Measurements from ENCODE around the gene KIFBP. TPM values are rescaled to one million over a fixed set of nuclear protein-coding genes. Genes with fewer than 3 reads are reported as not detected.

The KIFBP gene
- total RNA-seq, 1 experiment from 2014 or later = 26.9 TPM

DNA sequence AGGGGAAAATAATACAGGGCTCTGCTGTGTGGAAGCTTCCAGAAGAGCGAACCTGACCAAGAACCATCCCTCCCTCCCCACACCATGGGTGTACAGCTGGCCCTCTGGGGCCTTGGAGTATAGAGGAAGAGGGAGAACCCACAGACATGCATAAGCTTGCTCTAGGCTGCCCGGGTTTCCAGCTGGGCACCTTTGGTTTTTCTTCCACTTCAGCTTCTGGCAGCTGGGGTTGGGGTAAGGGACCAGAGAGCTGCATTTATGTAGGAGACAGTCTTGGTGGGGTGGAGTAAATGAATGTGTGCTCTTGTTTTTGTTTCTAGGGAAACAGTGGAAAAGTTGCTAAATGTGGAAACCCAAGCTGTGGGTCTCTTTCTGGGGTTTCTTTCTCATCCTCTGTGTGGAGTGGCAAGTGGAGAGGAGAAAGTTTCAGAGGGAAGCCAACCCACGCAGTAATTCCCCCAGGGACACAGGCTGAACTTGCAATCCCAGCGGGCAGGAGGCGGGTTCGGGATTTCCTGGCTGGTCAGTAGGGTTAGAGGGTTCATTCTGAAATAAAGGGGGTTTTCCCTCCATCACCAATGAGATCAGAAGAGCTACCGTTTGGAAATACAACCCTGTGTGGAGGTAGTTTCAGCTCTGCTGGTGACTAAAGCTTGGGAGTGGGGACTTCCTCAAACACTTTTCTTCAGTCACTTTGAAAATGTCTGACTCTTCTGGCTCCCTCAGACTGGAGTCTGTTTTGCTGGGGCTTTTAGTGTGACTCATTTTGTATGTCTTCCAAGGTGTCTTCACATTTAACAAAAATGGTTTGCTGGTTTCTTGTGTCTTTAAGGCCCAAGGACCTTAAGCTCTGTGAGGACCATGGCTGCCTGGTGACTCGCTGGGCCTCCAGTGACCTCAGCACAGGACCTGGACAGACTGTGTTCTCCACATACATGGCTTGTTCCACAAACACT is 77.1 kb downstream of the KIFBP start:
- DNase-seq (ENCODE audit: low read depth, low spot score) (no peak), ATAC-seq (no peak)
- no TSS peak for BruUV-seq (replicated peaks)
- H3K4me2 ChIP-seq (ENCODE audit: low read length) = no peak overlapping the region
- no peaks in the 10 kb centered on the region for H3K79me2 ChIP-seq (ENCODE audit: insufficient read depth, low read length)
- no peaks in the 10 kb centered on the region for H3K36me3 ChIP-seq (ENCODE audit: control insufficient read depth in 1 of 2, insufficient read depth in 2 of 2, low read length in 2 of 2)
- no peak overlapping the region for H3K4me3 ChIP-seq (replicated peaks in 1 of 2; ENCODE audit: low read depth in 1 of 2, low read length in 2 of 2)
- intact Hi-C loops (cut with micrococcal nuclease) = no loop called here
- H3K9me2 ChIP-seq (ENCODE audit: insufficient read depth) = no peaks in the 10 kb centered on the region
- no peaks in the 10 kb centered on the region for H4K20me1 ChIP-seq (ENCODE audit: insufficient read depth)
- H3K9ac ChIP-seq (ENCODE audit: low read length) = no peak overlapping the region
- no peaks in the 10 kb centered on the region for H3K27me3 ChIP-seq (ENCODE audit: insufficient read depth, low read length)
- TF ChIP-seq SRF (IDR thresholded peaks at IDR 0.05; ENCODE audit: low read depth) (no peak), POLR2A (IDR thresholded peaks at IDR 0.05; ENCODE audit: borderline replicate concordance, extremely low read depth, insufficient read depth, insufficient read length) (no peak), POLR2AphosphoS5 (IDR thresholded peaks at IDR 0.05; ENCODE audit: low read depth, low read length) (no peak), JUND (IDR thresholded peaks at IDR 0.05) (no peak), CBX3 (IDR thresholded peaks at IDR 0.05; ENCODE audit: low read depth) (no peak), SP1 (IDR thresholded peaks at IDR 0.05; ENCODE audit: low read depth) (no peak), EZH2phosphoT487 (IDR thresholded peaks at IDR 0.05; ENCODE audit: borderline replicate concordance) (no peak), EGR1 (IDR thresholded peaks at IDR 0.05; ENCODE audit: low read depth) (no peak), YY1 (IDR thresholded peaks at IDR 0.05; ENCODE audit: extremely low read depth, insufficient replicate concordance, low read depth, low read length) (no peak), EZH2 (IDR thresholded peaks at IDR 0.05) (no peak), ELF1 (IDR thresholded peaks at IDR 0.05; ENCODE audit: borderline replicate concordance, low read depth) (no peak), FOSL1 (IDR thresholded peaks at IDR 0.05; ENCODE audit: low read depth) (no peak), ZNF274 (IDR thresholded peaks at IDR 0.05; ENCODE audit: low read depth, low read length) (no peak), RAD21 (IDR thresholded peaks at IDR 0.05; ENCODE audit: low read depth) (no peak), CEBPB (IDR thresholded peaks at IDR 0.05; ENCODE audit: low read depth) (no peak), TCF7L2 (IDR thresholded peaks at IDR 0.05; ENCODE audit: borderline replicate concordance, extremely low read depth, insufficient read depth, insufficient read length) (no peak)
- TF ChIP-seq, protein P1, sequence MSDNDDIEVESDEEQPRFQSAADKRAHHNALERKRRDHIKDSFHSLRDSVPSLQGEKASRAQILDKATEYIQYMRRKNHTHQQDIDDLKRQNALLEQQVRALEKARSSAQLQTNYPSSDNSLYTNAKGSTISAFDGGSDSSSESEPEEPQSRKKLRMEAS (IDR thresholded peaks at IDR 0.05) = no peak
- TF ChIP-seq, protein P2, sequence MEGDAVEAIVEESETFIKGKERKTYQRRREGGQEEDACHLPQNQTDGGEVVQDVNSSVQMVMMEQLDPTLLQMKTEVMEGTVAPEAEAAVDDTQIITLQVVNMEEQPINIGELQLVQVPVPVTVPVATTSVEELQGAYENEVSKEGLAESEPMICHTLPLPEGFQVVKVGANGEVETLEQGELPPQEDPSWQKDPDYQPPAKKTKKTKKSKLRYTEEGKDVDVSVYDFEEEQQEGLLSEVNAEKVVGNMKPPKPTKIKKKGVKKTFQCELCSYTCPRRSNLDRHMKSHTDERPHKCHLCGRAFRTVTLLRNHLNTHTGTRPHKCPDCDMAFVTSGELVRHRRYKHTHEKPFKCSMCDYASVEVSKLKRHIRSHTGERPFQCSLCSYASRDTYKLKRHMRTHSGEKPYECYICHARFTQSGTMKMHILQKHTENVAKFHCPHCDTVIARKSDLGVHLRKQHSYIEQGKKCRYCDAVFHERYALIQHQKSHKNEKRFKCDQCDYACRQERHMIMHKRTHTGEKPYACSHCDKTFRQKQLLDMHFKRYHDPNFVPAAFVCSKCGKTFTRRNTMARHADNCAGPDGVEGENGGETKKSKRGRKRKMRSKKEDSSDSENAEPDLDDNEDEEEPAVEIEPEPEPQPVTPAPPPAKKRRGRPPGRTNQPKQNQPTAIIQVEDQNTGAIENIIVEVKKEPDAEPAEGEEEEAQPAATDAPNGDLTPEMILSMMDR (IDR thresholded peaks at IDR 0.05 in 2 of 3, conservative IDR thresholded peaks at IDR 0.05 in 1 of 3; ENCODE audit: borderline replicate concordance in 1 of 3, insufficient read depth in 1 of 3, low read depth in 2 of 3, low read length in 2 of 3) = no peak
- TF ChIP-seq, protein P3, sequence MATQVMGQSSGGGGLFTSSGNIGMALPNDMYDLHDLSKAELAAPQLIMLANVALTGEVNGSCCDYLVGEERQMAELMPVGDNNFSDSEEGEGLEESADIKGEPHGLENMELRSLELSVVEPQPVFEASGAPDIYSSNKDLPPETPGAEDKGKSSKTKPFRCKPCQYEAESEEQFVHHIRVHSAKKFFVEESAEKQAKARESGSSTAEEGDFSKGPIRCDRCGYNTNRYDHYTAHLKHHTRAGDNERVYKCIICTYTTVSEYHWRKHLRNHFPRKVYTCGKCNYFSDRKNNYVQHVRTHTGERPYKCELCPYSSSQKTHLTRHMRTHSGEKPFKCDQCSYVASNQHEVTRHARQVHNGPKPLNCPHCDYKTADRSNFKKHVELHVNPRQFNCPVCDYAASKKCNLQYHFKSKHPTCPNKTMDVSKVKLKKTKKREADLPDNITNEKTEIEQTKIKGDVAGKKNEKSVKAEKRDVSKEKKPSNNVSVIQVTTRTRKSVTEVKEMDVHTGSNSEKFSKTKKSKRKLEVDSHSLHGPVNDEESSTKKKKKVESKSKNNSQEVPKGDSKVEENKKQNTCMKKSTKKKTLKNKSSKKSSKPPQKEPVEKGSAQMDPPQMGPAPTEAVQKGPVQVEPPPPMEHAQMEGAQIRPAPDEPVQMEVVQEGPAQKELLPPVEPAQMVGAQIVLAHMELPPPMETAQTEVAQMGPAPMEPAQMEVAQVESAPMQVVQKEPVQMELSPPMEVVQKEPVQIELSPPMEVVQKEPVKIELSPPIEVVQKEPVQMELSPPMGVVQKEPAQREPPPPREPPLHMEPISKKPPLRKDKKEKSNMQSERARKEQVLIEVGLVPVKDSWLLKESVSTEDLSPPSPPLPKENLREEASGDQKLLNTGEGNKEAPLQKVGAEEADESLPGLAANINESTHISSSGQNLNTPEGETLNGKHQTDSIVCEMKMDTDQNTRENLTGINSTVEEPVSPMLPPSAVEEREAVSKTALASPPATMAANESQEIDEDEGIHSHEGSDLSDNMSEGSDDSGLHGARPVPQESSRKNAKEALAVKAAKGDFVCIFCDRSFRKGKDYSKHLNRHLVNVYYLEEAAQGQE (IDR thresholded peaks at IDR 0.05; ENCODE audit: low read depth) = no peak
- TF ChIP-seq, protein P4, sequence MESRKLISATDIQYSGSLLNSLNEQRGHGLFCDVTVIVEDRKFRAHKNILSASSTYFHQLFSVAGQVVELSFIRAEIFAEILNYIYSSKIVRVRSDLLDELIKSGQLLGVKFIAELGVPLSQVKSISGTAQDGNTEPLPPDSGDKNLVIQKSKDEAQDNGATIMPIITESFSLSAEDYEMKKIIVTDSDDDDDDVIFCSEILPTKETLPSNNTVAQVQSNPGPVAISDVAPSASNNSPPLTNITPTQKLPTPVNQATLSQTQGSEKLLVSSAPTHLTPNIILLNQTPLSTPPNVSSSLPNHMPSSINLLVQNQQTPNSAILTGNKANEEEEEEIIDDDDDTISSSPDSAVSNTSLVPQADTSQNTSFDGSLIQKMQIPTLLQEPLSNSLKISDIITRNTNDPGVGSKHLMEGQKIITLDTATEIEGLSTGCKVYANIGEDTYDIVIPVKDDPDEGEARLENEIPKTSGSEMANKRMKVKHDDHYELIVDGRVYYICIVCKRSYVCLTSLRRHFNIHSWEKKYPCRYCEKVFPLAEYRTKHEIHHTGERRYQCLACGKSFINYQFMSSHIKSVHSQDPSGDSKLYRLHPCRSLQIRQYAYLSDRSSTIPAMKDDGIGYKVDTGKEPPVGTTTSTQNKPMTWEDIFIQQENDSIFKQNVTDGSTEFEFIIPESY (IDR thresholded peaks at IDR 0.05; ENCODE audit: extremely low read depth, insufficient replicate concordance, low read length) = no peak
- ChIA-PET RAD21 (ENCODE audit: low non-redundant PET in 1 of 2, low total read pairs in 2 of 2, uncharacterized antibody in 2 of 2, unreplicated experiment in 2 of 2) (no interaction called here), POLR2A (no interaction called here), CTCF (no interaction called here)
- no peak overlapping the region for H3K27ac ChIP-seq (ENCODE audit: low read depth, low read length)
- H3K9me3 ChIP-seq (ENCODE audit: control insufficient read depth in 1 of 2, insufficient read depth in 1 of 2, low read depth in 1 of 2, low read length in 2 of 2) = no peaks in the 10 kb centered on the region
- peaks cover 0 to 9% of the 10 kb centered on the region in 2 experiments; a peak in 2 of 4 replicates for H3K4me1 ChIP-seq (ENCODE audit: control insufficient read depth in 1 of 2, insufficient read depth in 2 of 2, low read length in 2 of 2)
- H2AFZ ChIP-seq (ENCODE audit: low read depth, low read length, poor library complexity, severe bottlenecking) = no peak overlapping the region
